WTC11 (cell line): Measurements from ENCODE around the gene WFS1. TPM values are rescaled to one million over a fixed set of nuclear protein-coding genes. Genes with fewer than 3 reads are reported as not detected.

Source experiments
- ATAC-seq: fragments of 200-7000 bp; cut with Tn5 transposase; 2 replicates; pipeline ENCODE4 v1.10.0; 2021; ENCODE audit warnings: mild to moderate bottlenecking, moderate library complexity
- CTCF ChIA-PET: fragments of 300-600 bp; sonication (Branson Sonifier 250); formaldehyde crosslinking; loops from one replicate; lab custom pipeline; 2021; ENCODE audit warnings: antibody characterized with exemption; lab: Charles Lee
- POLR2A ChIA-PET: fragments of 350-600 bp; sonication (Branson Sonifier 250); formaldehyde crosslinking; loops from one replicate; lab custom pipeline; 2021; ENCODE audit warnings: antibody characterized with exemption; lab: Charles Lee
- DNase-seq: peaks from one replicate; pipeline ENCODE4 v3.0.0; 2021; ENCODE audit warnings: low spot score
- H3K27ac Mint-ChIP-seq: 2 replicates; pipeline ENCODE4 v1.8.0; 2021; ENCODE audit warnings: mixed read lengths
- H3K27me3 Mint-ChIP-seq: 2 replicates; pipeline ENCODE4 v1.8.0; 2021; ENCODE audit warnings: low read depth, mild to moderate bottlenecking, moderate library complexity, mixed read lengths
- H3K36me3 Mint-ChIP-seq: 2 replicates; pipeline ENCODE4 v1.8.0; 2021; ENCODE audit warnings: mixed read lengths
- H3K4me1 Mint-ChIP-seq: 2 replicates; pipeline ENCODE4 v1.8.0; 2022; ENCODE audit warnings: mixed read lengths
- H3K4me3 Mint-ChIP-seq: 2 replicates; pipeline ENCODE4 v1.8.0; 2021; ENCODE audit warnings: mild to moderate bottlenecking, moderate library complexity, mixed read lengths
- H3K9me3 Mint-ChIP-seq: 2 replicates; pipeline ENCODE4 v1.8.0; 2021; ENCODE audit warnings: mixed read lengths
- ATF2 ChIP-seq: sonication (generic); formaldehyde crosslinking; IDR thresholded peaks from 2 replicates; pipeline ENCODE4 v1.8.1; 2022; ENCODE audit warnings: low read depth, missing genetic modification reagents, borderline replicate concordance
- ATF6 ChIP-seq: sonication (generic); formaldehyde crosslinking; IDR thresholded peaks from 2 replicates; pipeline ENCODE4 v1.8.1; 2023; ENCODE audit warnings: mild to moderate bottlenecking, missing genetic modification reagents
- CREM ChIP-seq: sonication (generic); formaldehyde crosslinking; IDR thresholded peaks from 2 replicates; pipeline ENCODE4 v1.8.1; 2022; ENCODE audit warnings: mild to moderate bottlenecking, missing genetic modification reagents, moderate library complexity
- E2F1 ChIP-seq: sonication (generic); formaldehyde crosslinking; IDR thresholded peaks from 2 replicates; pipeline ENCODE4 v1.8.0; 2022; ENCODE audit warnings: mild to moderate bottlenecking, missing genetic modification reagents
- ETV6 ChIP-seq: sonication (generic); formaldehyde crosslinking; IDR thresholded peaks from 2 replicates; pipeline ENCODE4 v1.8.1; 2022; ENCODE audit warnings: mild to moderate bottlenecking, missing genetic modification reagents
- FOXJ3 ChIP-seq: sonication (generic); formaldehyde crosslinking; IDR thresholded peaks from 2 replicates; pipeline ENCODE4 v1.9.0; 2021; ENCODE audit warnings: missing genetic modification reagents, mild to moderate bottlenecking, borderline replicate concordance
- FOXP1 ChIP-seq: sonication (generic); formaldehyde crosslinking; IDR thresholded peaks from 2 replicates; pipeline ENCODE4 v1.8.0; 2022; ENCODE audit warnings: missing genetic modification reagents, mild to moderate bottlenecking, moderate library complexity, borderline replicate concordance
- HMGA2 ChIP-seq: fragments of 250-450 bp; sonication (Bioruptor Pico); IDR thresholded peaks from 2 replicates; pipeline ENCODE4 v1.4.0; 2021; ENCODE audit warnings: mild to moderate bottlenecking, moderate library complexity
- IRF1 ChIP-seq: sonication (generic); formaldehyde crosslinking; IDR thresholded peaks from 2 replicates; pipeline ENCODE4 v1.8.0; 2023; ENCODE audit warnings: missing genetic modification reagents
- MLX ChIP-seq: sonication (generic); formaldehyde crosslinking; IDR thresholded peaks from 2 replicates; pipeline ENCODE4 v1.8.1; 2023; ENCODE audit warnings: mild to moderate bottlenecking, missing genetic modification reagents, moderate library complexity
- PRDM15 ChIP-seq: sonication (generic); formaldehyde crosslinking; IDR thresholded peaks from 2 replicates; pipeline ENCODE4 v1.8.0; 2022; ENCODE audit warnings: missing genetic modification reagents
- PREB ChIP-seq: sonication (generic); formaldehyde crosslinking; IDR thresholded peaks from 2 replicates; pipeline ENCODE4 v1.8.1; 2022; ENCODE audit warnings: mild to moderate bottlenecking, missing genetic modification reagents, moderate library complexity, borderline replicate concordance
- SP1 ChIP-seq: sonication (generic); formaldehyde crosslinking; conservative IDR thresholded peaks from 2 replicates; pipeline ENCODE4 v1.8.1; 2022; ENCODE audit warnings: missing genetic modification reagents
- TP53 ChIP-seq: sonication (generic); formaldehyde crosslinking; IDR thresholded peaks from 2 replicates; pipeline ENCODE4 v1.8.1; 2023; ENCODE audit warnings: mild to moderate bottlenecking, missing genetic modification reagents
- ZNF532 ChIP-seq: fragments of 250-450 bp; sonication (Bioruptor Pico); IDR thresholded peaks from 2 replicates; pipeline ENCODE4 v1.9.0; 2021; ENCODE audit warnings: mild to moderate bottlenecking, borderline replicate concordance
- total RNA-seq: library from RNA; stranded (reverse); gene quantifications from 3 replicates; pipeline ENCODE4 v1.2.3, GENCODE V29; 2021

WFS1 gene
- total RNA-seq, 1 experiment from 2014 or later: 34.7 TPM

- TF ChIP-seq CREM (CRISPR knock-in tag): no peak
- no peak for TF ChIP-seq FOXP1 (CRISPR knock-in tag)
- TF ChIP-seq PRDM15 (CRISPR knock-in tag): no peak
- no peak for TF ChIP-seq TP53
- no peak for TF ChIP-seq E2F1 (CRISPR knock-in tag)
- TF ChIP-seq ETV6: no peak
- TF ChIP-seq SP1 (CRISPR knock-in tag): no peak
- no peak for TF ChIP-seq ATF6 (CRISPR knock-in tag)
- TF ChIP-seq ZNF532 (CRISPR knock-in tag): no peak
- no peaks in the 10 kb centered on the region; the same call in 1 of the 2 replicates for H3K4me1 Mint-ChIP-seq
- H3K9me3 Mint-ChIP-seq: peaks cover 6% of the 10 kb centered on the region
- ChIA-PET POLR2A (no interaction called here), CTCF (interaction anchor here (0.6 to 2.9 kb wide), 11 partner anchors 10 to 373 kb away, joined by 4 to 38 read pairs (median 6); partner anchors contain the start of genes JAKMIP1, MAN2B2 and WFS1)
- DNase-seq: no peak
- peaks cover 4% of the 10 kb centered on the region for H3K36me3 Mint-ChIP-seq
- ATAC-seq: no peak
- peaks cover 31% of the 10 kb centered on the region for H3K27me3 Mint-ChIP-seq
- H3K27ac Mint-ChIP-seq: no peak overlapping the region
- H3K4me3 Mint-ChIP-seq: no peak overlapping the region
Observed at GRCh38 chr4:6307891-6308290, 38.2 kb downstream of the WFS1 start.

- peaks cover 31% of the 10 kb centered on the region for H3K27me3 Mint-ChIP-seq
- peak; percentile 71 for DNase-seq
- CTCF ChIA-PET: interaction anchor here (0.7 to 2.9 kb wide), 23 partner anchors 11 to 372 kb away, joined by 3 to 38 read pairs (median 5); partner anchors contain the start of genes JAKMIP1, MAN2B2 and WFS1
- H3K36me3 Mint-ChIP-seq: 0 out of 2 replicates have a peak, but pooled peaks cover 4% of the 10 kb centered on the region
- no peak overlapping the region for H3K27ac Mint-ChIP-seq
- no peaks in the 10 kb centered on the region; the same call in 1 of the 2 replicates for H3K4me1 Mint-ChIP-seq
- peak overlapping the region; percentile 69 for H3K4me3 Mint-ChIP-seq
- POLR2A ChIA-PET: no interaction called here
- peaks cover 6% of the 10 kb centered on the region for H3K9me3 Mint-ChIP-seq
- ATAC-seq: peak; percentile 79
- TF ChIP-seq ATF2 (CRISPR knock-in tag) (no peak), PREB (no peak), IRF1 (no peak), FOXP1 (CRISPR knock-in tag) (no peak), HMGA2 (CRISPR knock-in tag) (no peak), FOXJ3 (CRISPR knock-in tag) (no peak), MLX (CRISPR knock-in tag) (no peak)
Observed at GRCh38 chr4:6308899-6309643, 39.4 kb downstream of the WFS1 start.
